HG03064 (cell line): ENCODE data around the gene TMEM95.
"Not testable (repeated sequence)": the region's sequence is repeated elsewhere in the genome, so short reads cannot be mapped to it uniquely, and the experiment has no call there.

ENCODE experiments used
- ATAC-seq: cut with Tn5 transposase; IDR thresholded peaks from one replicate; pipeline ENCODE4 v1.9.1; 2021; ENCODE audit warnings: low read depth; ENCODE audit not compliant: unreplicated experiment

TMEM95 gene

GRCh38 chr17:7341842-7342241, 13.1 kb upstream of the TMEM95 start:
- no peak for ATAC-seq

- no peak for ATAC-seq
Observed at GRCh38 chr17:7343250-7343649, 11.7 kb upstream of the TMEM95 start.

GRCh38 chr17:7346761-7347614, 8.0 kb upstream of the TMEM95 start:
- no peak for ATAC-seq

- ATAC-seq: no peak
Observed at GRCh38 chr17:7347630-7348477, 7.1 kb upstream of the TMEM95 start.

- ATAC-seq: no peak
Observed at GRCh38 chr17:7348478-7349242, 6.3 kb upstream of the TMEM95 start.

GRCh38 chr17:7351665-7352502, 3.1 kb upstream of the TMEM95 start, which contains the start of gene KCTD11:
KCTD11 (plus strand) TSS chr17:7352162.
- peak; percentile 55 for ATAC-seq

- no peak for ATAC-seq
Observed at GRCh38 chr17:7352503-7352889, 2.5 kb upstream of the TMEM95 start.

- no peak for ATAC-seq
Observed at GRCh38 chr17:7352910-7353635, 1.9 kb upstream of the TMEM95 start.

GRCh38 chr17:7354262-7354843, 603 bp upstream of the TMEM95 start:
- no peak for ATAC-seq

- no peak for ATAC-seq
Observed at GRCh38 chr17:7355573-7355972, 617 bp downstream of the TMEM95 start.

- no peak for ATAC-seq
Observed at GRCh38 chr17:7356072-7356549, 1.2 kb downstream of the TMEM95 start.

GRCh38 chr17:7356756-7357155, 1.8 kb downstream of the TMEM95 start:
- no peak for ATAC-seq

GRCh38 chr17:7357381-7357780, 2.4 kb downstream of the TMEM95 start:
- ATAC-seq: no peak

- no peak for ATAC-seq
Observed at GRCh38 chr17:7361906-7362305, 7.0 kb downstream of the TMEM95 start.

GRCh38 chr17:7363311-7363710, 8.4 kb downstream of the TMEM95 start:
- ATAC-seq: no peak

- ATAC-seq: not testable (repeated sequence)
Observed at GRCh38 chr17:7365963-7366362, 11.0 kb downstream of the TMEM95 start.

GRCh38 chr17:7367083-7367482, 12.1 kb downstream of the TMEM95 start:
- no peak for ATAC-seq

- no peak for ATAC-seq
Observed at GRCh38 chr17:7367918-7368598, 13.1 kb downstream of the TMEM95 start.
